Sigmoid colon (tissue), 7 donors: ENCODE data around the gene GMIP. TPM values are rescaled to one million over a fixed set of nuclear protein-coding genes. Genes with fewer than 3 reads are reported as not detected.
"Not testable (repeated sequence)": the region's sequence is repeated elsewhere in the genome, so short reads cannot be mapped to it uniquely, and the experiment has no call there.

Source experiments
- DNase-seq: peaks from one replicate; pipeline ENCODE4 v3.0.0-alpha.2; 2019
- H3K27ac ChIP-seq, 4 donors: fragments of 200-600 bp; sonication (generic); one replicate each; pipeline ENCODE4 v1.5.1; 2016 to 2019; ENCODE audit warnings: mild to moderate bottlenecking in 1 of 4
- H3K27me3 ChIP-seq, 3 donors: fragments of 200-600 bp; sonication (generic); one replicate each; pipeline ENCODE4 v1.5.1; 2019; ENCODE audit warnings: mild to moderate bottlenecking in 1 of 3
- H3K36me3 ChIP-seq, 4 donors: fragments of 200-600 bp; sonication (generic); one replicate each; pipeline ENCODE4 v1.5.1; 2016 to 2019
- H3K4me1 ChIP-seq, 4 donors: fragments of 200-600 bp; sonication (generic); one replicate each; pipeline ENCODE4 v1.5.1; 2017 to 2019
- H3K4me3 ChIP-seq, 4 donors: fragments of 200-600 bp; sonication (generic); one replicate each; pipeline ENCODE4 v1.5.1; 2017 to 2019; ENCODE audit warnings: mild to moderate bottlenecking in 2 of 4, moderate library complexity in 1 of 4
- H3K9me3 ChIP-seq, 4 donors: fragments of 200-600 bp in 3 of 4; sonication (generic) in 3 of 4; one replicate each; pipeline versions ENCODE4 v1.5.1 to v1.6.1; 2013 to 2019
- EP300 ChIP-seq, 4 donors: sonication (generic); formaldehyde crosslinking; IDR thresholded peaks; one replicate each; pipeline ENCODE4 v1.6.1; 2017; ENCODE audit warnings: antibody characterized with exemption in 4 of 4
- POLR2A ChIP-seq, 2 donors: fragments of 450-650 bp; IDR thresholded peaks; one replicate each; pipeline ENCODE4 v1.6.1; 2016; ENCODE audit warnings: antibody characterized with exemption in 2 of 2, mild to moderate bottlenecking in 2 of 2, moderate library complexity in 2 of 2
- POLR2AphosphoS5 ChIP-seq, 4 donors: sonication (generic); formaldehyde crosslinking; IDR thresholded peaks; one replicate each; pipeline ENCODE4 v1.6.1; 2017; ENCODE audit warnings: antibody characterized with exemption in 4 of 4
- WGBS, 2 donors: extraction: QIAGEN DNeasy Blood & Tissue Kit; methylation state at CpG; one replicate each; pipeline ENCODE4 v1.1.7; 2013; 5-methylcytosine and 5-hydroxymethylcytosine counted together
- intact Hi-C: fragments of 100-400 bp; cut with DNase I; formaldehyde crosslinking; loops from one replicate; pipeline ENCODE4 v1.15.1; 2023
- polyA plus RNA-seq, 3 donors: library from polyadenylated mRNA; stranded (reverse); fragments of 200-250 nt; gene quantifications; one replicate each; pipeline ENCODE4 v1.2.3, GENCODE V29; 2013
- total RNA-seq, 4 donors: library from RNA; depleted of rRNA; stranded (reverse); fragments of >200 nt; gene quantifications; one replicate each; pipeline ENCODE4 v1.1.0, GENCODE V29; 2016
- TF ChIP-seq, protein P1 (sequence below), 4 experiments: fragments of 450-650 bp in 3 of 4; fragments of 200-600 bp in 1 of 4; IDR thresholded peaks; one replicate each; pipeline ENCODE4 v1.5.1; 2016 to 2019; ENCODE audit warnings: antibody characterized with exemption in 4 of 4, mild to moderate bottlenecking in 3 of 4, moderate library complexity in 2 of 4
- donor health status: healthy with polysubstance abuse.
- donor health status: Bipolar disorder and iron deficiency.
- donor health status: healthy.

The GMIP gene, protein sequence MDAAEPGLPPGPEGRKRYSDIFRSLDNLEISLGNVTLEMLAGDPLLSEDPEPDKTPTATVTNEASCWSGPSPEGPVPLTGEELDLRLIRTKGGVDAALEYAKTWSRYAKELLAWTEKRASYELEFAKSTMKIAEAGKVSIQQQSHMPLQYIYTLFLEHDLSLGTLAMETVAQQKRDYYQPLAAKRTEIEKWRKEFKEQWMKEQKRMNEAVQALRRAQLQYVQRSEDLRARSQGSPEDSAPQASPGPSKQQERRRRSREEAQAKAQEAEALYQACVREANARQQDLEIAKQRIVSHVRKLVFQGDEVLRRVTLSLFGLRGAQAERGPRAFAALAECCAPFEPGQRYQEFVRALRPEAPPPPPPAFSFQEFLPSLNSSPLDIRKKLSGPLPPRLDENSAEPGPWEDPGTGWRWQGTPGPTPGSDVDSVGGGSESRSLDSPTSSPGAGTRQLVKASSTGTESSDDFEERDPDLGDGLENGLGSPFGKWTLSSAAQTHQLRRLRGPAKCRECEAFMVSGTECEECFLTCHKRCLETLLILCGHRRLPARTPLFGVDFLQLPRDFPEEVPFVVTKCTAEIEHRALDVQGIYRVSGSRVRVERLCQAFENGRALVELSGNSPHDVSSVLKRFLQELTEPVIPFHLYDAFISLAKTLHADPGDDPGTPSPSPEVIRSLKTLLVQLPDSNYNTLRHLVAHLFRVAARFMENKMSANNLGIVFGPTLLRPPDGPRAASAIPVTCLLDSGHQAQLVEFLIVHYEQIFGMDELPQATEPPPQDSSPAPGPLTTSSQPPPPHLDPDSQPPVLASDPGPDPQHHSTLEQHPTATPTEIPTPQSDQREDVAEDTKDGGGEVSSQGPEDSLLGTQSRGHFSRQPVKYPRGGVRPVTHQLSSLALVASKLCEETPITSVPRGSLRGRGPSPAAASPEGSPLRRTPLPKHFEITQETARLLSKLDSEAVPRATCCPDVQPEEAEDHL
- 1 to 10 TPM; 5.0 to 9.1 (median 6.4) TPM for total RNA-seq
- polyA plus RNA-seq: 10 to 100 TPM; 13.2 to 37.0 (median 19.0) TPM

DNA sequence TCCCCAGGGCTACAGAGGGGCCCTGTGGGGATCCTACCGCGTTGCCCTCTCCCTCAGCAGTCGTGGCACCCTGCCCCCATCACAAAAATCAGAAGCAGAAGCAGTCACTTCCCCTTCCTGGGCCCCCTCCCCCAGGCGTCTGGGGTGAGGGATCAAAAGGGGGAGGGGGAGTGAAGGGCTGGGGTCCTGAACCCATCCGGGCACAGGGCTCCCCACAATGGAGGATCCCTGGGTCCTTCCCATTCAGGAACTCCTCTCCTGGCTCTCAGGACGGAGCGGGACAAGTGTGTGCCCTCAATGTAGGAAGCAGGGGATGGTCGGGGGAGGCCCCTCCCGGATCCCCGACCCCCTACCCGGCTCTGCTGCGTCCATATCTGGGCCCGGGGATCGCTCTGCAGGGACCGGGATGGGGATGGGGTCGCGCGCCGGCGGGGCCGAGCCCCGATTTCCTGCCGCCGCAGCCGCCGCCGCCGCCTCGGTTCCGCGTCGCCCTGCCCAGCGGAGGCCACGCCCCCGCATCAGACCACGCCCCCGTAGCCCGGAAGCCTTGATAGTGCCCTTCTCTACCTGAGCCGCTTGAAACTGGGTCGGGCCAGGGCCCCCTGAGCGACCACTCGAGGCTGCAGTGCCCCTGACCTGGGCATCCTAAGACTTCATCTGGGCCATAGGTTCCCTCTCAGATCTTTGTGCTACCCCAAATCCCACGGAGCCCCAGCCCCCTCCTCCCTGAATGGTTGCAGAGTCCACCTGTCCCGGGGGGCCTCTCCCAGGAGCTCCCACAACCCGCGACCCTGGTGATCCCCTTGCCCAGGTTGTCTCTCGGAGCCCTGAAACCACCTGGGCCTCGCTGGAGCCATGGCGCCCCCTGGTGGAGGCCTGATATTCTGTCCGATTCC is at the start of gene GMIP:
GMIP (minus strand) TSS at position 500 of the 896 bp plus-strand sequence; CDS start at position 372, 128 bp downstream.
- Histone ChIP-seq H3K36me3 (peaks cover 18 to 39% (median 25%) of the 10 kb centered on the region in 4 donors), H3K9me3 (no peaks in the 10 kb centered on the region), H3K4me3 (peak within 1 kb of the TSS; percentile 49 to 82 (median 71)), H3K27ac (peak within 1 kb of the TSS; percentile 19 to 73 (median 54)), H3K4me1 (peaks cover 0 to 18% (median 10%) of the 10 kb centered on the region in 4 donors), H3K27me3 (no peaks in the 10 kb centered on the region)
- TF ChIP-seq, protein P1, sequence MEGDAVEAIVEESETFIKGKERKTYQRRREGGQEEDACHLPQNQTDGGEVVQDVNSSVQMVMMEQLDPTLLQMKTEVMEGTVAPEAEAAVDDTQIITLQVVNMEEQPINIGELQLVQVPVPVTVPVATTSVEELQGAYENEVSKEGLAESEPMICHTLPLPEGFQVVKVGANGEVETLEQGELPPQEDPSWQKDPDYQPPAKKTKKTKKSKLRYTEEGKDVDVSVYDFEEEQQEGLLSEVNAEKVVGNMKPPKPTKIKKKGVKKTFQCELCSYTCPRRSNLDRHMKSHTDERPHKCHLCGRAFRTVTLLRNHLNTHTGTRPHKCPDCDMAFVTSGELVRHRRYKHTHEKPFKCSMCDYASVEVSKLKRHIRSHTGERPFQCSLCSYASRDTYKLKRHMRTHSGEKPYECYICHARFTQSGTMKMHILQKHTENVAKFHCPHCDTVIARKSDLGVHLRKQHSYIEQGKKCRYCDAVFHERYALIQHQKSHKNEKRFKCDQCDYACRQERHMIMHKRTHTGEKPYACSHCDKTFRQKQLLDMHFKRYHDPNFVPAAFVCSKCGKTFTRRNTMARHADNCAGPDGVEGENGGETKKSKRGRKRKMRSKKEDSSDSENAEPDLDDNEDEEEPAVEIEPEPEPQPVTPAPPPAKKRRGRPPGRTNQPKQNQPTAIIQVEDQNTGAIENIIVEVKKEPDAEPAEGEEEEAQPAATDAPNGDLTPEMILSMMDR (IDR thresholded peaks at IDR 0.05): peak; percentile 65 to 91 (median 86)
- TF ChIP-seq EP300 (IDR thresholded peaks at IDR 0.05): no peak
- WGBS, 2 donors: 1% methylated on average over 50 of the region's 50 CpGs
- DNase-seq: peak; percentile 84
- intact Hi-C loops: loop anchor here (1.0 to 5.0 kb wide), 2 partner anchors 111 to 594 kb away; no protein-coding TSS in a partner anchor

DNA sequence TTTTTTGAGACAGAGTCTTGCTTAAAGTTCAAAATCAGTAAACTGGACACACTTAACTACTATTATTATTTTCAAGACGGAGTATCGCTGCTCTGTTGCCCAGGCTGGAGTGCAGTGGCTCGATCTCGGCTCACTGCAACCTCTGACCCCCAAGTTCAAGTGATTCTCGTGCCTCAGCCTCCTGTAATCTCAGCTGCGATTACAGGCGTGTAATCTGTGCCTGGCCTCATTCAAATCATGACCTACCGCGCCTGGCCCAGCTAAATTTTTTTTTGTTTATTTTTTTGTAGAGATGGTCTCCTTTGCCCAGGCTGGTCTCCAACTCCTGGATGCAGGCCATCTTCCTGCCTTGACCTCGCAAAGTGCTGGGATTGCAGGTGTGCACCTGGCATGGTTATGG is 48.2 kb upstream of the GMIP start:
- H3K4me3 ChIP-seq: no peak overlapping the region
- H3K9me3 ChIP-seq: no peaks in the 10 kb centered on the region
- intact Hi-C loops: no loop called here
- H3K4me1 ChIP-seq: no peaks in the 10 kb centered on the region
- TF ChIP-seq, protein P1 (IDR thresholded peaks at IDR 0.05): no peak
- no peak for TF ChIP-seq EP300 (IDR thresholded peaks at IDR 0.05)
- TF ChIP-seq POLR2AphosphoS5 (IDR thresholded peaks at IDR 0.05): no peak
- no peak for TF ChIP-seq POLR2A (IDR thresholded peaks at IDR 0.05)
- no peaks in the 10 kb centered on the region for H3K36me3 ChIP-seq
- no peak for DNase-seq
- 87 to 96% methylated on average over 10 of the region's 10 CpGs for WGBS, 2 donors
- no peak overlapping the region for H3K27ac ChIP-seq
- H3K27me3 ChIP-seq: no peaks in the 10 kb centered on the region

DNA sequence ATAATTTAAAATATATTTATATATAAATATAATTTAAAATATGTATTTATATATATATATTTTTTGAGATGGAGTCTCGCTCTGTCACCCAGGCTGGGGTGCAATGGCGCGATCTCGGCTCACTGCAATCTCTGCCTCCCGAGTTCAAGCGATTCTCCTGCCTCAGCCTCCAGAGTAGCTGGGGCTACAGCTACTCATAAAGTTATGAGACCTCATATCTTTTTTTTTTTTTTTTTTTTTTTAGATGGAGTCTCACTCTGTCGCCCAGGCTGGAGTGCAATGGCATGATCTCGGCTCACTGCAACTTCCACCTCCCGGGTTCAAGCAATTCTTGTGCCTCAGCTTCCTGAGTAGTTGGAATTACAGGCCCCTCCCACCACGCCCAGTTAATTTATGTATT is 45.6 kb upstream of the GMIP start:
- H3K27ac ChIP-seq, H3K9me3 ChIP-seq, H3K4me3 ChIP-seq, H3K27me3 ChIP-seq, intact Hi-C loops, H3K4me1 ChIP-seq, H3K36me3 ChIP-seq, DNase-seq: not testable (repeated sequence)
- WGBS, 2 donors: 97 to 98% methylated on average over 10 of the region's 10 CpGs

DNA sequence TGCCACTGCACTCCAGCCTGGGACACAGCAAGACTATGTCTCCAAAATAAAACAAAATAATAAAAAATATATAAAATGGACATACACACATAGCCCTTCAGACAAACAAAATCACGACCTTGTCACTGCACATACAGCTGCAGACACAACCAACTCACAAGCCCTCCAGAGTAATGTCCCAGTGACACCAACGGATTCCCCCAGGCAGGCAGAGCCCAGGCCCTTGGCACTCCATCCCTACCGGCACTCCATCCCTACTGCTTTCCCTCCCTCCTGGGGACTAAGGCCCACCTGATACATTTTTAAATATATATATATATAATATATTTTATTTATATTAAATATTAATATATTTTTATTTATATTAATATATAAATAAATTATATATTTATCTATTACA is 43.6 kb upstream of the GMIP start:
- WGBS, 2 donors: 95 to 96% methylated on average over 3 of the region's 3 CpGs
- Histone ChIP-seq H3K36me3 (no peaks in the 10 kb centered on the region), H3K27ac (no peak overlapping the region), H3K4me3 (no peak overlapping the region), H3K4me1 (no peaks in the 10 kb centered on the region), H3K27me3 (no peaks in the 10 kb centered on the region), H3K9me3 (peaks cover 0 to 8% (median 3%) of the 10 kb centered on the region in 4 donors)
- intact Hi-C loops: no loop called here
- DNase-seq: no peak
- TF ChIP-seq POLR2AphosphoS5 (IDR thresholded peaks at IDR 0.05) (no peak), EP300 (IDR thresholded peaks at IDR 0.05) (no peak), POLR2A (IDR thresholded peaks at IDR 0.05) (no peak)
- TF ChIP-seq, protein P1 (IDR thresholded peaks at IDR 0.05): no peak
